CD4-positive, alpha-beta T cell (primary cell): Measurements from ENCODE around the gene ADH6. TPM values are rescaled to one million over a fixed set of nuclear protein-coding genes. Genes with fewer than 3 reads are reported as not detected.

Experiments
- ATAC-seq: fragments of 200-7000 bp; cut with Tn5 transposase; one replicate; pipeline ENCODE4 v1.10.0; 2022; ENCODE audit warnings: mild to moderate bottlenecking; ENCODE audit not compliant: poor library complexity
- CTCF ChIA-PET: fragments of 350-600 bp; sonication (Branson Sonifier 250); formaldehyde crosslinking; loops from one replicate; lab custom pipeline; 2021; ENCODE audit warnings: antibody characterized with exemption, inconsistent platforms; lab: Charles Lee
- POLR2A ChIA-PET: fragments of 350-600 bp; sonication (Branson Sonifier 250); formaldehyde crosslinking; loops from one replicate; lab custom pipeline; 2021; ENCODE audit warnings: antibody characterized with exemption, inconsistent platforms; lab: Charles Lee
- DNase-seq, 14 experiments: peaks; one replicate each; pipeline ENCODE4 v3.0.0-alpha.2; 2013 to 2020; ENCODE audit warnings: mixed read lengths in 2 of 14
- H3K27ac ChIP-seq, 2 donors: one replicate each; pipeline versions ENCODE4 v1.5.1 to v1.7.0; 2013; ENCODE audit warnings: low read length in 2 of 2, low read depth in 1 of 2, mild to moderate bottlenecking in 1 of 2
- H3K27me3 ChIP-seq, 2 experiments: 1 replicate in 1 of 2; 2 replicates in 1 of 2; pipeline versions ENCODE4 v1.6.1 to v1.7.0; 2013; ENCODE audit warnings: low read length in 2 of 2, control low read depth in 1 of 2, mild to moderate bottlenecking in 1 of 2, moderate library complexity in 1 of 2; ENCODE audit not compliant: insufficient read depth in 2 of 2, control insufficient read depth in 1 of 2
- H3K36me3 ChIP-seq: one replicate; pipeline ENCODE4 v1.6.1; 2013; ENCODE audit warnings: low read length, control low read depth; ENCODE audit not compliant: insufficient read depth
- H3K4me1 ChIP-seq: one replicate; pipeline ENCODE4 v1.6.1; 2013; ENCODE audit warnings: low read length, control low read depth; ENCODE audit not compliant: insufficient read depth
- H3K4me3 ChIP-seq: one replicate; pipeline ENCODE4 v1.5.1; 2013; ENCODE audit warnings: mild to moderate bottlenecking, low read length, moderate library complexity
- H3K9me3 ChIP-seq, 2 experiments: 1 replicate in 1 of 2; 2 replicates in 1 of 2; pipeline versions ENCODE4 v1.6.1 to v1.7.0; 2013; ENCODE audit warnings: low read length in 2 of 2, mild to moderate bottlenecking in 2 of 2, control low read depth in 1 of 2, moderate library complexity in 1 of 2; ENCODE audit not compliant: control insufficient read depth in 1 of 2, insufficient read depth in 1 of 2
- H3K27ac Mint-ChIP-seq: one replicate; pipeline ENCODE4 v1.8.0; 2020; ENCODE audit warnings: mixed read lengths
- H3K27me3 Mint-ChIP-seq: one replicate; pipeline ENCODE4 v1.8.0; 2021; ENCODE audit warnings: mixed read lengths
- H3K36me3 Mint-ChIP-seq: one replicate; pipeline ENCODE4 v1.8.0; 2021; ENCODE audit warnings: low read depth, mixed read lengths
- H3K4me1 Mint-ChIP-seq: one replicate; pipeline ENCODE4 v1.8.0; 2021; ENCODE audit warnings: low read depth, mixed read lengths
- H3K4me3 Mint-ChIP-seq: one replicate; pipeline ENCODE4 v1.8.0; 2020; ENCODE audit warnings: mild to moderate bottlenecking, mixed read lengths
- H3K9me3 Mint-ChIP-seq: one replicate; pipeline ENCODE4 v1.8.0; 2020; ENCODE audit warnings: mixed read lengths
- CTCF ChIP-seq: fragments of 200-600 bp; IDR thresholded peaks from one replicate; pipeline ENCODE4 v1.8.0; 2022; ENCODE audit warnings: antibody characterized with exemption, mild to moderate bottlenecking
- intact Hi-C, 2 experiments: fragments of 100-400 bp; cut with DNase I in 1 of 2; cut with micrococcal nuclease in 1 of 2; formaldehyde crosslinking; loops; one replicate each; pipeline versions ENCODE4 v1.15.1 to v1.9.0; 2023 to 2025; cut with DNase I, micrococcal nuclease
- total RNA-seq, 174 experiments: library from RNA in 2 of 174; stranded (reverse) in 2 of 174; gene quantifications; one replicate each; pipeline ENCODE4 v1.2.3 and lab custom pipeline; 2021 to 2026

Gene ADH6
- total RNA-seq, 2 experiments from 2014 or later = not detected

GRCh38 chr4:99207911-99208718 lies 10.9 kb downstream of the ADH6 start:
- ATAC-seq (no peak), DNase-seq (no peak)
- Histone ChIP-seq H3K36me3 (no peaks in the 10 kb centered on the region), H3K4me3 (no peak overlapping the region), H3K27ac (no peak overlapping the region), H3K27me3 (no peaks in the 10 kb centered on the region), H3K9me3 (no peaks in the 10 kb centered on the region), H3K4me1 (no peaks in the 10 kb centered on the region)
- POLR2A ChIA-PET = no interaction called here
- Mint-ChIP-seq H3K27me3 (no peaks in the 10 kb centered on the region), H3K27ac (no peak overlapping the region), H3K4me3 (no peak overlapping the region), H3K4me1 (no peaks in the 10 kb centered on the region), H3K36me3 (no peaks in the 10 kb centered on the region), H3K9me3 (no peaks in the 10 kb centered on the region)
- intact Hi-C loops = loop anchor here in 1 of 2 experiments (10.0 kb wide), 1 partner anchor 1557 kb away; no protein-coding TSS in a partner anchor
- CTCF ChIA-PET = no interaction called here
- no peak for TF ChIP-seq CTCF

GRCh38 chr4:99207069-99207743 lies 11.8 kb downstream of the ADH6 start:
- H3K4me3 Mint-ChIP-seq = no peak overlapping the region
- DNase-seq (no peak), ATAC-seq (no peak)
- no peaks in the 10 kb centered on the region for H3K4me1 Mint-ChIP-seq
- CTCF ChIA-PET = no interaction called here
- TF ChIP-seq CTCF = no peak
- intact Hi-C loops = loop anchor here in 1 of 2 experiments (10.0 kb wide), 1 partner anchor 1558 kb away; no protein-coding TSS in a partner anchor
- Histone ChIP-seq H3K4me1 (no peaks in the 10 kb centered on the region), H3K27me3 (no peaks in the 10 kb centered on the region), H3K36me3 (no peaks in the 10 kb centered on the region), H3K27ac (no peak overlapping the region), H3K4me3 (no peak overlapping the region), H3K9me3 (no peaks in the 10 kb centered on the region)
- no peaks in the 10 kb centered on the region for H3K27me3 Mint-ChIP-seq
- H3K36me3 Mint-ChIP-seq = no peaks in the 10 kb centered on the region
- POLR2A ChIA-PET = no interaction called here
- no peak overlapping the region for H3K27ac Mint-ChIP-seq
- H3K9me3 Mint-ChIP-seq = no peaks in the 10 kb centered on the region

- intact Hi-C loops = loop anchor here in 1 of 2 experiments (10.0 kb wide), 1 partner anchor 1559 kb away; no protein-coding TSS in a partner anchor
- no peaks in the 10 kb centered on the region for H3K4me1 Mint-ChIP-seq
- no peaks in the 10 kb centered on the region for H3K9me3 Mint-ChIP-seq
- Histone ChIP-seq H3K4me1 (no peaks in the 10 kb centered on the region), H3K9me3 (no peaks in the 10 kb centered on the region), H3K27me3 (no peaks in the 10 kb centered on the region), H3K36me3 (no peaks in the 10 kb centered on the region), H3K4me3 (no peak overlapping the region), H3K27ac (no peak overlapping the region)
- no peaks in the 10 kb centered on the region for H3K27me3 Mint-ChIP-seq
- ChIA-PET CTCF (no interaction called here), POLR2A (no interaction called here)
- no peak for TF ChIP-seq CTCF
- no peaks in the 10 kb centered on the region for H3K36me3 Mint-ChIP-seq
- H3K27ac Mint-ChIP-seq = no peak overlapping the region
- H3K4me3 Mint-ChIP-seq = no peak overlapping the region
- ATAC-seq (no peak), DNase-seq (no peak)
Observed at GRCh38 chr4:99205153-99205979, 13.7 kb downstream of the ADH6 start.
